Activated naive CD4-positive, alpha-beta T cell treated with Interleukin-2 at 50 U/mL for 16 hours (primary cell): ENCODE measurements around the gene PCDHA11.
"Not testable (repeated sequence)": the region's sequence is repeated elsewhere in the genome, so short reads cannot be mapped to it uniquely, and the experiment has no call there.

Source experiments
- DNase-seq: peaks from one replicate; pipeline ENCODE4 v3.0.0-alpha.2; 2020

PCDHA11 gene

GRCh38 chr5:140868721-140869554, at the start of gene PCDHA11:
PCDHA11 (plus strand) TSS chr5:140868957; CDS start chr5:140869104, 147 bp downstream.
- no peak for DNase-seq

GRCh38 chr5:140821375-140822280, 47.1 kb upstream of the PCDHA11 start, which contains the start of gene PCDHA5:
PCDHA5 (plus strand) TSS chr5:140821613.
- no peak for DNase-seq

GRCh38 chr5:140822281-140822629, 46.5 kb upstream of the PCDHA11 start:
- no peak for DNase-seq

GRCh38 chr5:140822969-140823368, 45.8 kb upstream of the PCDHA11 start:
- DNase-seq = not testable (repeated sequence)

- DNase-seq = no peak
Measured at GRCh38 chr5:140823475-140823874, 45.3 kb upstream of the PCDHA11 start.

GRCh38 chr5:140827704-140828361, 40.9 kb upstream of the PCDHA11 start, which contains the start of gene PCDHA6:
PCDHA6 (plus strand) TSS chr5:140827960; CDS start chr5:140828092, 132 bp downstream.
- no peak for DNase-seq

- no peak for DNase-seq
Measured at GRCh38 chr5:140828362-140828737, 40.4 kb upstream of the PCDHA11 start.

- not testable (repeated sequence) for DNase-seq
Measured at GRCh38 chr5:140829511-140830501, 39.0 kb upstream of the PCDHA11 start.

GRCh38 chr5:140833993-140834392, 34.8 kb upstream of the PCDHA11 start, which contains the start of gene PCDHA7:
PCDHA7 (plus strand) TSS chr5:140834269; CDS start chr5:140834384, 115 bp downstream.
- DNase-seq = no peak

- DNase-seq = not testable (repeated sequence)
Measured at GRCh38 chr5:140834439-140835008, 34.2 kb upstream of the PCDHA11 start.

GRCh38 chr5:140835622-140836510, 32.9 kb upstream of the PCDHA11 start:
- DNase-seq = no peak

GRCh38 chr5:140840978-140841962, 27.5 kb upstream of the PCDHA11 start, which contains the start of gene PCDHA8:
PCDHA8 (plus strand) TSS chr5:140841187; CDS start chr5:140841322, 135 bp downstream.
- no peak for DNase-seq

GRCh38 chr5:140842798-140843733, 25.7 kb upstream of the PCDHA11 start:
- no peak for DNase-seq

GRCh38 chr5:140848139-140849102, 20.3 kb upstream of the PCDHA11 start, which contains the start of gene PCDHA9:
PCDHA9 (plus strand) TSS chr5:140848382; CDS start chr5:140848496, 114 bp downstream.
- DNase-seq = not testable (repeated sequence)

GRCh38 chr5:140849831-140850634, 18.7 kb upstream of the PCDHA11 start:
- DNase-seq = not testable (repeated sequence)
